ENCODE results near the gene ANK3.

ANK3 gene

GRCh38 chr10:60239228-60239627, 150.4 kb downstream of the ANK3 start:
- in situ Hi-C loops (cut with MboI; ENCODE audit: low pct_unique_long_range_greater_than_20kb, low sequenced_read_pairs, unreplicated experiment) = loop anchor here (10.0 kb wide), 1 partner anchor 196 kb away; no protein-coding TSS in a partner anchor
- no peak for DNase-seq (ENCODE audit: low spot score)
- no peak for TF ChIP-seq CTCF (IDR thresholded peaks at IDR 0.05; ENCODE audit: extremely low read depth, insufficient read depth, missing control alignments)

DNA sequence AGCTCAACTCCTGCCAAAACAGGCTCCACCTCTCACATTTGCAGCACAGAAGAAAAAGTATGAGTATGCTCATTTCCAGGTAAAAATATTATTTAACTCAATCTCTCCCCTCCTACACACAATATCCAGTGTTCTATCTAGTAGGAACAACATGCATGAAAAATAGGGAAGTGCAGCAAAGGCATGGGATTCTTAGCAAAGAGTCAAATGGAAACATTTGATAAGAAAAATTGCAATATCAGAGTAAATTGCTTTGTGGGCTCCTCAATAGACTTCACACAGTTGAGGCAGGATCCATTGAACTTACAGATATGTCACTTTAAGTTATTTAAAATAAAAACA, 150.9 kb downstream of the ANK3 start:
- in situ Hi-C loops (cut with MboI; ENCODE audit: low pct_unique_long_range_greater_than_20kb, low sequenced_read_pairs, unreplicated experiment) = loop anchor here (10.0 kb wide), 1 partner anchor 196 kb away; no protein-coding TSS in a partner anchor
- no peak for DNase-seq (ENCODE audit: low spot score)
- no peak for TF ChIP-seq CTCF (IDR thresholded peaks at IDR 0.05; ENCODE audit: extremely low read depth, insufficient read depth, missing control alignments)

GRCh38 chr10:60237977-60238758, 151.5 kb downstream of the ANK3 start:
- in situ Hi-C loops (cut with MboI; ENCODE audit: low pct_unique_long_range_greater_than_20kb, low sequenced_read_pairs, unreplicated experiment) = loop anchor here (10.0 kb wide), 1 partner anchor 197 kb away; no protein-coding TSS in a partner anchor
- peak; percentile 34 for DNase-seq (ENCODE audit: low spot score)
- TF ChIP-seq CTCF (IDR thresholded peaks at IDR 0.05; ENCODE audit: extremely low read depth, insufficient read depth, missing control alignments) = peak; percentile 57

DNA sequence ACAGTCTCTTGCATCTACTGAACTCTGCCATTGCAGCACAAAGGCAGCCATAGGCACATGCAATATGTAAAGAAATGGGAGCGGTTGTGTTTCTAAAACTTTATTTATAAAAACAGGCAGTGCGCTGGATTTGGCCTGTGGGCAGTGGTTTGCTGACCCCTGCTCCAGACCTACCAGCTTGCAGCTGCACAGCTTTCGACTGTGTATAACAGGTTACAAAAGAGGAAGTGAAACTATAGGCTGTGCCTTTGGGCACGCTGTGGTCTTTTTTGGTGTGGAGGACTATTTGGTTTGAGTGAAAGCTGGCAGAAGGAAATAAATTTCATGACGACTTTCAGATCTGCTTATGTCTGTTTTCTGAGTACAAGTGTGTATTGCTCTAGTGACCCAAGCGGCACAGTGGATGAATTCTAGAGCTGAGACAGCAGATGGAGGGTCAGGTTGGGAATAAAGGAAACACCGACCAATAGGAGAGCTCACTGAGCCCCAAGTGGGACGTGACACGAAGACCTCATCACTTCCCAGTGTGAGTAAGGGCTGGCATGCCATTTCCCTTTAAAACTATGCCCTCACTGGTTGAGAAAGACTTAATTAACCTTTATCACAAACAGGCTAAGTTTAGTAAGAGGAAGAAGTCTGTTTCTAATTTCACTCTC, 152.7 kb downstream of the ANK3 start:
- DNase-seq (ENCODE audit: low spot score) = peak; percentile 62
- in situ Hi-C loops (cut with MboI; ENCODE audit: low pct_unique_long_range_greater_than_20kb, low sequenced_read_pairs, unreplicated experiment) = loop anchor here (10.0 kb wide), 1 partner anchor 198 kb away; no protein-coding TSS in a partner anchor
- TF ChIP-seq CTCF (IDR thresholded peaks at IDR 0.05; ENCODE audit: extremely low read depth, insufficient read depth, missing control alignments) = no peak

DNA sequence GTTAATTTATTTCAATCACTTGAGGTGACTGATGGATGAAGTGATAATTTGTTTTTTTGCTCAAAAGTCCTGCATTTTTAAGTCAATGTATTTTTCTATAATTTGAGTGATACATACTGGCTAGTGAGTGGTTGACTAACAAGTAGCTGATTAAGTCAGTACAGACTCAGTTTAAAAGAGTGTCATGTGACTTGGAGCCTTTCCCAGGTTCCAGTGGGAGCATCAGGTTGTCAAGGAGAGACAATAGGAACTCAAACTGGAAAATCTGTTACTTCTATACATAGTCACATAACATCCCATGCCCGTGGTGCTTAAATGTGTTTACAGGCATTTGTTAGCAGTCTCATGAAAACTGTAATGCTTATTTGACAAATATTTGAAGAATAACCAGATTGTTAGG, 154.7 kb downstream of the ANK3 start:
- in situ Hi-C loops (cut with MboI; ENCODE audit: low pct_unique_long_range_greater_than_20kb, low sequenced_read_pairs, unreplicated experiment) = loop anchor here (10.0 kb wide), 1 partner anchor 200 kb away; no protein-coding TSS in a partner anchor
- no peak for DNase-seq (ENCODE audit: low spot score)
- no peak for TF ChIP-seq CTCF (IDR thresholded peaks at IDR 0.05; ENCODE audit: extremely low read depth, insufficient read depth, missing control alignments)

- in situ Hi-C loops (cut with MboI; ENCODE audit: low pct_unique_long_range_greater_than_20kb, low sequenced_read_pairs, unreplicated experiment) = loop anchor here (10.0 kb wide), 1 partner anchor 200 kb away; no protein-coding TSS in a partner anchor
- no peak for DNase-seq (ENCODE audit: low spot score)
- no peak for TF ChIP-seq CTCF (IDR thresholded peaks at IDR 0.05; ENCODE audit: extremely low read depth, insufficient read depth, missing control alignments)
Measured at GRCh38 chr10:60234551-60234950, 155.1 kb downstream of the ANK3 start.

All from GM13977 (cell line).